IMR-90 (cell line): Measurements from ENCODE around the gene TRAF3IP1.

Experiments used
- BHLHE40 ChIP-seq: fragments of 150-350 bp; IDR thresholded peaks from 2 replicates; pipeline ENCODE4 v1.6.1; 2016; ENCODE audit warnings: mild to moderate bottlenecking, low read depth, low read length
- CEBPB ChIP-seq: IDR thresholded peaks from 2 replicates; pipeline ENCODE4 v1.6.1; 2012; ENCODE audit warnings: low read depth, low read length, improper control_type of control experiment
- CHD1 ChIP-seq: IDR thresholded peaks from 2 replicates; pipeline ENCODE4 v1.6.1; 2012; ENCODE audit warnings: low read depth, low read length, improper control_type of control experiment
- FOS ChIP-seq: fragments of 150-350 bp; IDR thresholded peaks from 2 replicates; pipeline ENCODE4 v1.6.1; 2016; ENCODE audit warnings: low read depth, low read length
- MAFK ChIP-seq: IDR thresholded peaks from 2 replicates; pipeline ENCODE4 v1.6.1; 2012; ENCODE audit warnings: low read depth, low read length, improper control_type of control experiment
- MAZ ChIP-seq: IDR thresholded peaks from 2 replicates; pipeline ENCODE4 v1.6.1; 2012; ENCODE audit warnings: low read depth, mild to moderate bottlenecking, low read length, improper control_type of control experiment, moderate library complexity, borderline replicate concordance
- POLR2A ChIP-seq: IDR thresholded peaks from 2 replicates; pipeline ENCODE4 v1.6.1; 2012; ENCODE audit warnings: mild to moderate bottlenecking, low read depth, low read length
- RAD21 ChIP-seq: IDR thresholded peaks from 2 replicates; pipeline ENCODE4 v1.6.1; 2012; ENCODE audit warnings: low read length, improper control_type of control experiment
- RCOR1 ChIP-seq: IDR thresholded peaks from 2 replicates; pipeline ENCODE4 v1.6.1; 2012; ENCODE audit warnings: mild to moderate bottlenecking, low read length, improper control_type of control experiment; ENCODE audit not compliant: insufficient replicate concordance
- RFX5 ChIP-seq: IDR thresholded peaks from 2 replicates; pipeline ENCODE4 v1.8.0; 2012; ENCODE audit warnings: low read depth, mild to moderate bottlenecking, low read length, moderate library complexity
- SMC3 ChIP-seq: fragments of 150-350 bp; IDR thresholded peaks from 2 replicates; pipeline ENCODE4 v1.6.1; 2016; ENCODE audit warnings: low read depth, mild to moderate bottlenecking, antibody characterized with exemption, low read length, moderate library complexity
- TF ChIP-seq, protein P1 (sequence below): conservative IDR thresholded peaks from 2 replicates; pipeline ENCODE4 v1.5.1; 2012; ENCODE audit warnings: mild to moderate bottlenecking, low read depth, low read length, improper control_type of control experiment
- TF ChIP-seq, protein P2 (sequence below): fragments of 150-350 bp; IDR thresholded peaks from 2 replicates; pipeline ENCODE4 v1.6.1; 2017; ENCODE audit warnings: mild to moderate bottlenecking, antibody characterized with exemption, low read length, low read depth

DNA sequence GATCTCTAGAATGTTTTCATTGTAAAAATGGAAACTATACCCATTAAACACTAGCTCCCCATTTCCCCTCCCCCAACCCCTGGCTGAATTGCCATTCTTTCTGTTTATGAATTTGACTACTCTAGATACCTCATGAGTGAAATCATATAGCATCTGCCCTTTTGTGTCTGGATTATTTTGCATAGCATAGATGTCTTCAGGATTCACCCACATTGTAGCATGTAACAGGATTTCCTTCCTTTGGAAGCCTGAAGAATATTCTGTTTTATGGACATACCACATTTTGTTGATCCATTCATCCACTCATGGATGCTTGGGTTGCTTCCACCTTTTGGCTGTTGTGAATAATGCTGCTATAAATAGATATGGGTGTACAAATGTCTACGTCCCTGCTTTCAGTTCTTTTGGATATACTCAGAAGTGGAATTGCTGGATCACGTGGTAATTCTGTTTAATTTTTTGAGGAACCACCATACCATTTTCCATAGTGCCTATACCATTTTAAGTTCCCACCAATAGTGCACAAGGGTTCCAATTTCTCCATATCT is 98.8 kb downstream of the TRAF3IP1 start:
- TF ChIP-seq MAFK: no peak
- TF ChIP-seq, protein P1, sequence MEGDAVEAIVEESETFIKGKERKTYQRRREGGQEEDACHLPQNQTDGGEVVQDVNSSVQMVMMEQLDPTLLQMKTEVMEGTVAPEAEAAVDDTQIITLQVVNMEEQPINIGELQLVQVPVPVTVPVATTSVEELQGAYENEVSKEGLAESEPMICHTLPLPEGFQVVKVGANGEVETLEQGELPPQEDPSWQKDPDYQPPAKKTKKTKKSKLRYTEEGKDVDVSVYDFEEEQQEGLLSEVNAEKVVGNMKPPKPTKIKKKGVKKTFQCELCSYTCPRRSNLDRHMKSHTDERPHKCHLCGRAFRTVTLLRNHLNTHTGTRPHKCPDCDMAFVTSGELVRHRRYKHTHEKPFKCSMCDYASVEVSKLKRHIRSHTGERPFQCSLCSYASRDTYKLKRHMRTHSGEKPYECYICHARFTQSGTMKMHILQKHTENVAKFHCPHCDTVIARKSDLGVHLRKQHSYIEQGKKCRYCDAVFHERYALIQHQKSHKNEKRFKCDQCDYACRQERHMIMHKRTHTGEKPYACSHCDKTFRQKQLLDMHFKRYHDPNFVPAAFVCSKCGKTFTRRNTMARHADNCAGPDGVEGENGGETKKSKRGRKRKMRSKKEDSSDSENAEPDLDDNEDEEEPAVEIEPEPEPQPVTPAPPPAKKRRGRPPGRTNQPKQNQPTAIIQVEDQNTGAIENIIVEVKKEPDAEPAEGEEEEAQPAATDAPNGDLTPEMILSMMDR: no peak
- no peak for TF ChIP-seq POLR2A
- no peak for TF ChIP-seq RCOR1
- TF ChIP-seq SMC3: no peak
- no peak for TF ChIP-seq CEBPB
- TF ChIP-seq, protein P2, sequence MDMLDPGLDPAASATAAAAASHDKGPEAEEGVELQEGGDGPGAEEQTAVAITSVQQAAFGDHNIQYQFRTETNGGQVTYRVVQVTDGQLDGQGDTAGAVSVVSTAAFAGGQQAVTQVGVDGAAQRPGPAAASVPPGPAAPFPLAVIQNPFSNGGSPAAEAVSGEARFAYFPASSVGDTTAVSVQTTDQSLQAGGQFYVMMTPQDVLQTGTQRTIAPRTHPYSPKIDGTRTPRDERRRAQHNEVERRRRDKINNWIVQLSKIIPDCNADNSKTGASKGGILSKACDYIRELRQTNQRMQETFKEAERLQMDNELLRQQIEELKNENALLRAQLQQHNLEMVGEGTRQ: no peak
- no peak for TF ChIP-seq RAD21
- TF ChIP-seq RFX5: no peak
- no peak for TF ChIP-seq FOS
- no peak for TF ChIP-seq MAZ
- TF ChIP-seq BHLHE40: no peak
- no peak for TF ChIP-seq CHD1
